Pons (tissue), 1 donor: Measurements from ENCODE around the gene GASK1A.

Experiments used
- DNase-seq: peaks from one replicate; pipeline ENCODE4 v3.0.0-alpha.2; 2016; ENCODE audit warnings: low spot score

Gene GASK1A

DNA sequence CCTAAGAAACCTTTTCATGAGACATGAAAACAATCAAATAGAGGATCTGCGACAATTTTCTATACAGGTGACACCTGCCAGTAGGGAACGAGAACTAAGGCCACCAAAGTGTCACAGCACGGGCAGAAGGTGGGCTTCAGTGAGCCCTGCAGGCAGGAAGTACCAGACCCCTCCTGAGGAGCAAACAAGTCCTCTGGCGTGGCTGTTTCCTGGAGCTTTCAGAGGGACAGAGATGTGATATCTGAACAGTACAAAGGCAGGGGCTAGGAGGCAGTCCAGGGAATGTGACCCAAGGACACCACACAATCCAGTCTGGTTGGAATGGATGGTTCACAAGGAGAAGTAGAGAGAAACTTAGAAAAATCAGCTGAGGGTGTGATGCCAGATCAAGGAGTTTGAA, 110.0 kb downstream of the GASK1A start:
- no peak for DNase-seq

DNA sequence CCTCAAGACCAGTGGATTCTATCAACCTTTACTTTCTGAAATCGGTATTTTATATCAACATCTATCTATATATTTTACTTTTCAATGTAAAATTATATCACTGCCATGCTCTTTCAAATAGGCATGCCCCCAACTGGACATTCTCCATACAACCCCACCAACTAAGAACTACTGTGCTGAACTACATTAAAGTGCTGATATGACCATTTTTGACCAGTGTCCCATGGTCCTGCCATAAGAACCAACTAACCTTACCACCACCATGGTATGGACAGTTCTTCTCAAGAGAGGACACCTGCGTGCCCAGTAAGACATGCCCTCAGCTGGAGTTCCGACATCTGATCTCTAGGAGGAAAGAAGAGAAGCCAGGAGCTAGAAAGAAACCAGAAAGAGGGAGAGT, 111.1 kb downstream of the GASK1A start:
- DNase-seq, result no peak

DNA sequence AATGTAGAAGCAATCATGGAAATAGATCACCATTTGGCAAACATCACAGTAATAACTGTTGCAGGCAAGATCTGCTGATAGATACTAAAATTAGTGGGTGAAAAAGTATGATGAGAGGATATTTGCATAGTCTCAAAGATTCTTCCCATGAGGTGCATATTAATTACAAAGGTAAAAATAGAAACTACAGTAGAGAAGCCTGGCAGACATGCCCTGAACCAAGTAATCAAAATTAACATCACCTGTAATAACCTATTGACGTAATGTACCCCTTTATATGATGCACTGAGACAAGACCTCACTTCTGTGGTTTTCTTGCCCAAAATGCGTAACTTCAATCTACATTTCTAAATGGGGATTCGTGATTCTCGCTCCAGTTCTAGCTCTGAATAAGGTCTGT, 112.4 kb downstream of the GASK1A start:
- no peak for DNase-seq

DNA sequence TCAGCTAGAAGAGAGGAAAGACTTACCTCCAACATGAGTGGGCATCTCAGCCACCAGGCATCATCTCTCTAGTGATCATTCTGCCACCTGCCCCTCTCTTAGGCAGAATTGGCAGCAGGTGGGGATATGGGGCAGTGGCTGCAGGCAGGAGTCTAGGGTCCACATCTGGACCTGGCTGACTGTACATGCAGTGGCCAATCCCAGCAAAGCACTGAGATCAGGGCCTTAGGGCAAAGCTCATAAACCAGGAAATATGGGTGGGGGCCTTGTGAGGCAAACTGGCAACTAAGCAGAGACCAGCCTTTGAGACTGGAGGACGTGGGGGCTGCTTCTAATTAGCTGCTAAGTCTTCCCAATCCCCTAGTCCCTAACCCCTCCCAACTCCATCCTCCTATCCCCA, 113.9 kb downstream of the GASK1A start:
- DNase-seq, result no peak

DNA sequence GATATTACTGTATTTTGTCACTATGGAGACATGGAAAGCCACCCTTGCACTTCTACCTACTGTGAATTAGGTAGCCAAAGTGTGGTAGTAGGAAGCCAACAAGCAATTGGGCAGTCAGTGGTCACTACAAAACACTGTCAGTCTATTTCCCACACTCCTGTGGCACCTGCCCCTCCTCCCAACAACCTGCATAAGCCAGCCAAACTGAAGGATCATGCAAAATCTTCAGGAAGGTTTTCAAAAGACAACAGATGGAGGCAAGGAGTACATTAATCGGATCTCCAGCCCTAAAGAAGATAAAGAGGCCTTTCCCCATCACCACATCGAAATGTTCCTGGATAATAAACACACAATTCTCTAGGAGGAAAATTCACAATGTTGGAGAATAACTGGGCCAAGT, 114.9 kb downstream of the GASK1A start:
- DNase-seq, result no peak

DNA sequence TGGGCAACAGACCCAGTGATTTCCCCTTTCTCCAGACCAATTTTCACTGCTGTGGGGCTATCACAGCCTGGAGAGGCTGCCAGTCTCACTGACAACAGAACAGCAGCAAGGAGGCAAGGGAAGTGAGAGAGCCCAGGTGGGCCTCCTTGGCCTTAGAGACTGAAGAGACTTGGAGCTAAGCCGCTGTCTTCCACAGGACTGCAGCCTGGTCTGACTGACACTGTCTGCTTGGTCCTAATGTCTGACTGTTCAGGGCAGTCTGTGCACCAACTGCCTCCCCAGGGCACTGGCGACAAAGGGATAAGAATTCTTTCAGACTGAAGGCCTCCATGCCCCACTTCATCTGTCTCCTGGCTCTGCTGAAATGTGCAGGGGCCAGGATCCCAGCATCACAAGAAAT, 115.3 kb downstream of the GASK1A start:
- no peak for DNase-seq

DNA sequence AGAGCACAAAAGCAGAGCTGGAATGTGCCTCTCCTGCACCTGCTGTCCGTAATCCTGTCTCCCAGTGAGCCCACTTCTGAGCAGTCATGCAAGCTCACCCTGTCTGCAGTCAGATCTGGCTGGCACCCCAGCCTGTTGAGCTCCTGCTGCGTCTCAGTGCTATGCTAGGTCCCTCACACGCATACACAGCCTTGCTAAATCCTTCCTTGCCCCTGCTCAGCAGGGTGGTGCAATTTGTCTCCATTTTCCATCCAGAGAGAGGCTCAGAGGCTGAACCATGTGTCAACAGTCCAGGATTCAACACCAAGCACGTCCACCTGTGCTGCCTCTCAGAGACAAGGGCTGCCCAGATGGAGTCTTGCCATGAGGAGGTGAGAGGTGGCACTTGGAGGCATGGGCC, 115.7 kb downstream of the GASK1A start:
- DNase-seq, result no peak

DNA sequence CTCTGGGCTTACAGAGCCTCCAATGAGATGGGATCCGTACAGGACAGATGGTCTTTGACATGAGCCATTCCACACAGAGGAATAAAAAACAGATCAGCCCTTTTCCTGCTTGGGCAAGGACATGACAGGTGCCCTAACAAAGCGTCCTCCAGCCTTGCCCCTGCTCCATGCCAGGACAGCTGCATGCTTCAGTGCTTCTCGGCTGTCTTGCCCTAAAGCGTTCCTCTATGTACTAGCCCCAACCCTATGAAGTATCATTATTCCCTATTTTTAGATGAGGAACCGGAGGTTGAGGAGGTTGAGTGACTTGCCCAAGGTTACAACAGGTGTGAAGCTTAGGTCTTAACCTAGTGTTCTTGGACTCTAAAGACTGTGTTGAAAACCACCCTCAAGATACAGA, 116.3 kb downstream of the GASK1A start:
- DNase-seq, result no peak

DNA sequence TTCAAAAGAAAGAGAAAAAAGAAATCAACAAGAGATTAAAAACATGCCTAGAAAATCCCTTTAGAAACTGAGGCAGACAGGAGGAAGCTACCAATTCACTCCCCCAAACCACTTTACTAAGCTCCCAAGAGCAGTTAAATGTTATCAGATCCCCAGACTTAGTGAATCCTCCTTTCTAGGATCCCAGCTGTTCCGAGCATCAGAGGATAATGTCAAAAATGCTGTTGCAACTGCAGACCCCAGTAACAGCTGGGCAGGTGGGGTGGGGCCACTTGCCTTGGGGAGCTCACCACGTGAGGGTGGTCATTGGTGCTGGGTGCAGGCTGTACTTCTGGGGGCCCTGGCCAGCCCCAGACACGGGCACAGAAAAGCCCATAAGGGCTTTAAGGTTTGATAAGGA, 117.7 kb downstream of the GASK1A start:
- DNase-seq, result no peak

DNA sequence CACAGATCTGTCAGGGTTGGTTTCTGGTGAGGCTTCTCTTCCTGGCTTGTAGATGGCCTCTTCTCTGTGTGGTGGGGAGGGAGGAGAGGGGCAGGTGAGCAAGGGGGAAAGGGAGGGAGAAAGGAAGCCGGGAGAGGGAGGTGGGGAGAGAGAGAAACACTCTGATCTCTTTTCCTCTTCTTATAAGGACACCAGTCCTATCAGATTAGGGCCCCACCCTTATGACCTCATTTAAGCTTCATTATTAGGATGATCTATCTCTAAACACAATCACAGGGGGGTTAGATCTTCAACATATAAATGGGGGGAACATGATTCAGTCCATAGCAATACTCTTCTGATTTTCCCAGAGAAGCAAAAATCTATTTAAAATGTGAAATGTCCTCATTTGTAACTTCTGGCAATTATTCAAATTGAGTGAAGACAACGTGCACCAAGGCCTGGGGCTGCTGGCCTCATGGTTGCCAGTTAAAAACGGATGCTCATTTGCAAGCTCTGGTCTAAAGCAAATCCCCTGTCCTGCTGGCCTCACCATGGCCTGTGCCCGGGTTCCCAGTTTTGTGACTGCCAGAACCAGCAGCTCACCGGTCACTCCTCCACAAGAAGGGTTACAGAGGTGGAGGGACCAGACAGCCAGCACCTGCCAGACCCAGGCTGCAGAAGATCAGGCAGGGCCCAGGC, 118.4 kb downstream of the GASK1A start:
- no peak for DNase-seq

DNA sequence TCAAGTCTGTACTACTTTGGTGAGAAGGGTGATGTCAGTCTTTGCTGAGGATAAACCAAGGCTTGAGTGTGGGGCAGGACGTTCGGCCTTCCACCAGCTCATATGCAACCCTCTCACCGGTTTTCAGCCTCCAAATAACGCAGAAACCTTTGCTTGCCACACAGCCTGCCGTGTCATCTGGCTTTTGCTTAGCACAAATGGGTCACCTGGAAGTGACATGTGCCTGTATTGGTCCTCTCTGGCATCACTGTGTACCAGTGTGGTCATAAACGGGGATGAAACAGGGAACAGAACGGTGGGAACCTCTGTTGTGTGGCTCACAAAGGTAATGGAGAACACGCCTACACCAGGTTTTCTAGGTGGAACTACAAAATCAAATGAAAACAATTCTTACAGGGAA, 119.7 kb downstream of the GASK1A start:
- DNase-seq, result no peak

DNA sequence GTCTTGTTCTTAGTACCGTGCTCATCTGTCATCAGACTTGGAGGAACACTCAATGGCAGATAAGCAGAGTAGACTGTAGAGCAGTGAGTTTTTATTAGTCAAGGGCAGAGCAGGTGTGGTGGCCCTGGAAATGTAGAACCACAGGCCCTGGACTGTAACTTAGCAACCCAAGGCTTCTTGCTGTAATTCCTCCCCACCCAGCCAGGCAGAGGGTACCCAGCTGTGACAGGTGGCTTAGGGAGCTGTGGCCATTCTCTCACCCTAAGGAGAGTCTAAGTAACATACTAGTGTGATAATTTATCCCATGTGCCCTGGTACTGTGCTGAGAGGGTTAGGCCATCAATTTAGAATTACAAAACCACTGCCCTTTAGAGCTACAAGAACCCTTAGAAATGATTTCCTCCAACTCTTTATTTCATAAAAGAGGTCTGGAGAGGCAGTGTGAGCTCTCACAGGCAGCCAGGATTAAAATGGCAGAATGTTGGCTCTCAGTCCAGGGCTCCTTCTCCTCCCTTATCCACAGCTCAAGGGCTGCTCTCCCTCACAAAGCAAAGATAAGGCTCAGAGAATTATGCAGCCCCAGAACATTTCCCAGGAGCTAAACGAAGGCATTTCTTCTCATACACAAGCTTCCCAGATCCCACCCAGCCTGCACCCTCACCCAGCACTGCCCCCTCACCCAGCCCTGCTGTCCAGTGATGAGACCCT, 123.8 kb downstream of the GASK1A start:
- DNase-seq, result no peak

DNA sequence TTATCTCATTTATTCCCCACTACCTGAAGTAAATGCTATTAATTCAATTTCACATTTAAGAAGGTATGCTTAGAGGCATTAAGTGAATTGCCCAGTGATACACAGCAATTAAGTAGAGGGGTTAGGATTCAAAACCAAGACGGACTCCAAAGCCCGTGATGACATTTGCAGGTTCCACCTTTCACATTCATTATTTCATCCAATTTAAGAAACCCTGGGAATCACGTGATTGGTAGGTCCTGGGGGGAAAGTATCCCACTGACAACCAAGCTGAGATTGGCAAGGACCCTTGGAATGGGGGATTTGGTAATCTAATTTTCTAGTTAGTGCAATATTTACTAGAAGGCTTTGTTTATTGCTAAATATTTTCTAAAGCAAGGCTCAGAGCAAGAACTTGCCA, 124.9 kb downstream of the GASK1A start:
- no peak for DNase-seq

DNA sequence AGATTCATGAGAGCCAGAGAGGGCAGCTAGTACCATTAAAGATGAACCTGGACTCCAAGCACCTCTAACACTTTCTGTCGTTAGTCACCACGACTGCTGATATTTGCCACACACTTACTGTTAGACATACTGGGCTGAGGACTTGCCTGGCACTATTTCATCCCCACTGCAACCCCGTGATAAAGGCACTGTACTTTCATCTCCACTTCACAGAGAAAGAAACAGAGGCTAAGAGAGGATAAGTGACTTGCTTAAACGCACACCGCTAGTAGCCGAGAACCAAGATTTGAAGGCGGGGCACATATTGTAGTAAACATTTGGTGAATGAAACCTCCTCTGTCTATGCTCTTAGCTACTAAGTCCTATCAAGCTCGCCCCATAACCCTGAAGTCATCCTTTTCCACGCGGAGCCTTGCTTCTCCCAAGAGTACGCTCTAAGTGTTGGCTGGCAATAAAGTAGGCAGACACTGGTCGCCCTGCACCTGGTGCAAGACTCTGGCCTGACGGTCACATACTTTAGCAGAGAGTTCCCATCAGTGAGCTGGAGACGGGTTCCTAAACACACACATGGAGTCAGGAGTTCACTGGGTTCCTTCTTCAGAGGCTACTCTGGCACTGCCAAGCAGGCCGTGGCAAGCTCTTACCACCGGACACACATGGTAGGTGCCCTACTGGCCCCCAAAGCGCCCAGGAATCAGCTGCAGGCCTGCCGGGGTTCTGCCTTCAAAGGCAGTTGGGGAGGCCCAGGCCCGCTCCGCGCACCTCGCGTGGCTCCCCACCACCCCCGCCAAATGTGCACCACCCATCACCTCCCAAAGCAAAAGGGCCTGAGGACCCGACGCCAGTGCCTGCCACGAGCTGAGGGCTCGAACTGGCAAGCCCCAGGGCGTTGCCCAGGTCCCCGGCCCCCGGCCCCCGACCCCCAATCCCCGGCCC, 125.8 kb downstream of the GASK1A start:
- peak; percentile 8 for DNase-seq

DNA sequence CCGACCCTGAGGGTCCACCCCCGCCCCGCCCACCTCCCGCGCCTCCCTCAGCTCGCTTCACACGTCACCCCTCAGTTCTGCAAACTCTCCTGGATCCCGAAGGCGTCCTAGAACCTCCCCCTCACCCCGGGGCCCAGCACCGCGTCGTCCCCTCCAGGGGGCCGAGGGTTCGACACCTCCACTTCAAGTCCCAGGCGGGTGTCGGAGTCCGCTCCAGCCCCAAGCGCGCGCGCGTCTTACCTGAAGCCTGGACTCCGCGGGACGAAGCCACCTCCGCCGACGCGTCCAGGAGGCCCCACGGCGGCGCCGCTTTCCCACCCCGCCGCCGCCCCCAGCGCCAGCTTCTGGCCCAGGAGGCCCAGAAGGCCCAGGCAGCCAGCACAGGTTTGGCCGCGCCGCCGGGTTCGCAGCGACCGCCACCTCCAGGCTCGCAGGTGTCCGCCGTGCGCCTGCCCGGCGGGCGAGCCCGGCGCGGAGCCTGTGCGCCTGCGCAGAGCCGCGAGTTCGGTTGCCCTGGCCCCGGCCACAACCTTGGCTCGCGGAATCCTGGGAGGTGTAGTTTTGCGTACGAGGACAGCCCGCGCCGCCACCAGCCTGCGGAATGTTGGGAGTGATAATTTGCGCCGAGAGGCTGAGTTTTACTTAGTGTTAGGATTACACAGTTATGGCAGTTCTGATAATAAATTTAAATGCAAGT, 126.6 kb downstream of the GASK1A start, which contains the start of gene POMGNT2:
TSS of gene POMGNT2 (minus strand) at position 484 of the 697 bp plus-strand sequence. CDS start 24,648 bp downstream, outside the sequence.
- DNase-seq, result peak; percentile 85

DNA sequence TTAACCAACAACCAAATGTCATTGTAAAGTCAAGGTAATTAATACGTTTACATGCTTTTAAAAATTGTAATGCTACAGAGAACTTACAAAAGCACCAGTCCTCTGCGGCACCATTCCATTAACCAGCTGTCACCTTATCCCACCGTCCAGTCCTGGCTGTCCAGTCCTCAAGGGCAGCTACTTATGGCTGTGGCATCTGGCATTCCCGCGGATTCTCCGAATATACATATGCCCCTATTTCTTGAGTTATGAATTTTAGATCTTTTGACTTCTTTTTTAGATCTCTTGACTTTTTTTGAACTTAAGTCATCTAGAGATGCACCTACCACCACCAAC, 127.2 kb downstream of the GASK1A start:
- no peak for DNase-seq
